NCI-H748 treated with DMSO at 0.1 percent for 48 hours (cell line): ENCODE data around the gene MTHFD2.

Experiments
- DNase-seq: peaks from one replicate; lab custom pipeline; 2025; lab: John Stamatoyannopoulos, UW

MTHFD2 gene

GRCh38 chr2:74264281-74264680, 65.9 kb downstream of the MTHFD2 start:
- DNase-seq = no peak

DNA sequence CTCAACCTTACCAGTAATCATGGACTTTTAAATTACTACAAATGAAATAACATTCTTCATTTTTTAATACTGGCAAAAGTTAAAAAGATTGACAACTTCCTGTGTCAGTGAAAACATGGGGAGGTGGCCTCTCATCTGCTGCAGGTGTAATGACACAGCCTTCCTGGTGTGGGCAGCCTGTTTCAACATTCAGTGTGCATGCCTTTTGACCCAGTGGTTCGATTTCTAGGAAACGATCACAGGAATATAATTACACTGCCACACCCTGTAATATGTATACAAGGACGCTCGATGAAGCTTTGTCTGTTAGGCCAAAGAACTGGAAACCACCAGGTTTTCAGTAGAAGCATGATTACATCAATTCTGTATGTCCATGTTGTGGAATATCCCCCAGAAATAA, 68.7 kb downstream of the MTHFD2 start:
- peak; percentile 47 for DNase-seq
